HFF-Myc (cell line): ENCODE results near the gene EED.
"Not testable (repeated sequence)": the region's sequence is repeated elsewhere in the genome, so short reads cannot be mapped to it uniquely, and the experiment has no call there.

Source experiments
- DNase-seq: peaks from one replicate; pipeline ENCODE4 v3.0.0-alpha.2; 2011; ENCODE audit warnings: low read depth; ENCODE audit errors: extremely low read depth
- H3K4me3 ChIP-seq: replicated peaks from 2 replicates; pipeline ENCODE4 v1.5.1; 2011; ENCODE audit warnings: low read depth, mild to moderate bottlenecking, control low read depth, low read length
- TF ChIP-seq, protein P1 (sequence below): IDR thresholded peaks from 2 replicates; pipeline ENCODE4 v1.5.1; 2012; ENCODE audit warnings: mild to moderate bottlenecking, low read depth, low read length, control low read depth; ENCODE audit errors: missing control alignments

EED gene

DNA sequence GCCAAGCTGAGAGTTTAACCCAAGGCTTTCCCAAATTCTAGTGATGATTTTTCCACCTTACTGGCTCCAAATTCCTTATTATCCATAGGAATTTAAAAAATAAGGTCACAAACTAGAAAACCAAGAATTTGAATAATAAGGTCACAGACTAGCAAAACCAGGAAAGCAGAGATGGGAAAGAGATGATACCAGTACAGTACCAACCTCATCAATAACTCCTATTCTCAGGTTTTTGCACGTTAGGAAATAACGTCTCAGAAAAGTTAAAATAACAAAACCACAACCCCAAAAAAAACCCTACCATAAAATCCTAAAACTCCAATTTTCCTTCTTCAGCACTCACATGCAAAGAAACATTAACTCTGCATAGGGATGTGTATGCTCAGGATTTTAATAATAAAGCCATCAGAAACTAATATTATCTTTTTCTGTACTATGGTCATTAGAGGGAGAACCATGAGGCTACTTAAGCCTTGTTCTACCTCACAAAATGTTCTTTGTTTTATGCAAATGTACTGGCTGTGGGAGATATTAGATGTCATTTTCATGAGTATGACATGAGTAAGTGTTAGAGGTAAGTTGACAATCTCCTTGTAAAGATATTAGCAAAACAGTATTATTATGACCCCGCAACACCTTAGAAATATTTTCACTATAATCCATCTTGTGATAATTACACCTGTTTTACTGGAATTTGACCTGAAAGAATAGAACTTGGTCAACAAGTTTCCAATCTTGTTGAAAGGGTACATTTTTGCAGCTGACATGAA lies 16.1 kb upstream of the EED start:
- H3K4me3 ChIP-seq: no peak overlapping the region
- DNase-seq: no peak
- TF ChIP-seq, protein P1, sequence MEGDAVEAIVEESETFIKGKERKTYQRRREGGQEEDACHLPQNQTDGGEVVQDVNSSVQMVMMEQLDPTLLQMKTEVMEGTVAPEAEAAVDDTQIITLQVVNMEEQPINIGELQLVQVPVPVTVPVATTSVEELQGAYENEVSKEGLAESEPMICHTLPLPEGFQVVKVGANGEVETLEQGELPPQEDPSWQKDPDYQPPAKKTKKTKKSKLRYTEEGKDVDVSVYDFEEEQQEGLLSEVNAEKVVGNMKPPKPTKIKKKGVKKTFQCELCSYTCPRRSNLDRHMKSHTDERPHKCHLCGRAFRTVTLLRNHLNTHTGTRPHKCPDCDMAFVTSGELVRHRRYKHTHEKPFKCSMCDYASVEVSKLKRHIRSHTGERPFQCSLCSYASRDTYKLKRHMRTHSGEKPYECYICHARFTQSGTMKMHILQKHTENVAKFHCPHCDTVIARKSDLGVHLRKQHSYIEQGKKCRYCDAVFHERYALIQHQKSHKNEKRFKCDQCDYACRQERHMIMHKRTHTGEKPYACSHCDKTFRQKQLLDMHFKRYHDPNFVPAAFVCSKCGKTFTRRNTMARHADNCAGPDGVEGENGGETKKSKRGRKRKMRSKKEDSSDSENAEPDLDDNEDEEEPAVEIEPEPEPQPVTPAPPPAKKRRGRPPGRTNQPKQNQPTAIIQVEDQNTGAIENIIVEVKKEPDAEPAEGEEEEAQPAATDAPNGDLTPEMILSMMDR: no peak

DNA sequence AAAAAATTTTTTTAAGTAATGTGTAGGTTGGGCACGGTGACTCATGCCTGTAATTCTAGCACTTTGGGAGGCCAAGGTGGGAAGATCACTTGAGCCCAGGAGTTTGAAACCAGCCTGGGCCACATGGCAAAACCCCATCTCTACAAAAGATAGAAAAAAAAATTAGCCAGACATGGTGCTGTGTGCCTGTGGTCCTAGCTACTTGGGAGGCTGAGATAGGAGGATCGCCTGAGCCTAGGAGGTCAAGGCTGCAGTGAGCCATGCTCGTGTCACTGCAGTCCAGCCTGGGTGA lies 15.6 kb upstream of the EED start:
- DNase-seq, H3K4me3 ChIP-seq: not testable (repeated sequence)

DNA sequence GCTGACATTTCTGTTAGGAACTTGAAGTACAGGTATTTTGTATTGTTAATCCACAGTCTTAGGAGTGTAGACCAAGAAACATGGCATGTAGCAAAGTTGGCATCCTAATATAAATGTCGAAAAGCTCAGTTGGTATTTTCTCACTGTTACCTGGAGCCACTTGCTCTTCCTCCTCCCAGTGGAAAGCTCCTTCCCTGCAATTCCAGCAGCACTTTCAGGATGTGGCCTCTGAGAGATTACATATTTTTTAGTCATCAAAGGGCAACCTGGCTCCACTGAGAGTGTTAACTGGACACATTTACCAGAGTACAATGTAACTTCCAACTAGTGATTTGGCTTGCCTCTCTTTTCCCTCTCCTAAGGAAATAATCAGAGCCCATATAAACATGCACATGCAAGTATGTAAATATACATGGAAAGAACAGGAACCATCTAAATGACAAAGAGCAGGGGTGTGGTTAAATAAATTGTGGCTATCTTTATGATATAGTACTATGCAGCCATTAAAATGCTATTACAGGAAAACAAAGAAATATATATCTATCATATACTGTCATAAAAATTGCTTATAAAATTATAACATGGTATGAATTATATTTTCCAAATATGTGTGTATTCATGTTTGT lies 14.3 kb upstream of the EED start:
- TF ChIP-seq, protein P1: no peak
- no peak overlapping the region for H3K4me3 ChIP-seq
- DNase-seq: no peak

DNA sequence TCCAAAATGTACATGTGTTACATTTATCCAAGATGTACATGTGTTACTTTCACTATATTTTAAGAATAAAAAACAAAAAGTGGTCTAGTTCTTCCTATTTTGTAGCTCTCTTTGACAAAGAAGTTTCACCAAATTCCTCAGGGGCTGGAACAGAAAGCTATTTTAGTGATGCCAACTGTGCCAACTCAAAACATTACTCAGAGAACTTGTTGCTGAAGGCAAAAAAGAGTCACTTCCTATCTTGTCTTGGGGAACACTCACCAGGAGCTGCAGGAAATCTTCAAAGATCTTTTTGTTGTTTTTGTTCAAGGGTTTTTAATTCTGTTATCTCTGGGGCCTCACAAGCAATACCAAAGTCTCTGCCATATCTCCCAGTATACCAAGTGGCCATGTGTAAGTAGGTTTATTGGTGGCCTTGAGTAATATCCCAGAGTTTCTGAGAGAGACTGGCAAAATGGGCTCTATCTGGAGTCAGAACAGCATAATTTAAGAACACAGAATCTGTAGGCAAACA lies 13.6 kb upstream of the EED start:
- no peak overlapping the region for H3K4me3 ChIP-seq
- DNase-seq: no peak
- TF ChIP-seq, protein P1: no peak

DNA sequence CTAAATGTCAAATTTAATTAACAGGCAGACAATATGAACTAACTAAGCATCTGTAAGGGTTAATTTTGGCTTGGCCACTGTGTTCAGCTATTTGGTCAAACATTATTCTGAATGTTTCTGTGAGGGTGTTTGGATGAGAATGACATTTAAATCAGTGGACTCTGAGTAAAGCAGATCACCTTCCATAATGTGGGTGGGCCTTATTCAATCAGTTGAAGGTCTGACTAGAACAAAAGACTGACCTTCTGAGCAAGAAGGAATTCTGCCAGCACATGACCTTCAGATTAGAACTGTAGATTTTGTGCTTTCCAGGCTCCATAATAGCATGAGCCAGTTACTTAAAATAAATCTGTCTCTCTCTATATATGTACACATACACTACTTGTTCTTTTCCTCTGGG lies 12.0 kb upstream of the EED start:
- no peak for DNase-seq
- no peak overlapping the region for H3K4me3 ChIP-seq
- TF ChIP-seq, protein P1: no peak

DNA sequence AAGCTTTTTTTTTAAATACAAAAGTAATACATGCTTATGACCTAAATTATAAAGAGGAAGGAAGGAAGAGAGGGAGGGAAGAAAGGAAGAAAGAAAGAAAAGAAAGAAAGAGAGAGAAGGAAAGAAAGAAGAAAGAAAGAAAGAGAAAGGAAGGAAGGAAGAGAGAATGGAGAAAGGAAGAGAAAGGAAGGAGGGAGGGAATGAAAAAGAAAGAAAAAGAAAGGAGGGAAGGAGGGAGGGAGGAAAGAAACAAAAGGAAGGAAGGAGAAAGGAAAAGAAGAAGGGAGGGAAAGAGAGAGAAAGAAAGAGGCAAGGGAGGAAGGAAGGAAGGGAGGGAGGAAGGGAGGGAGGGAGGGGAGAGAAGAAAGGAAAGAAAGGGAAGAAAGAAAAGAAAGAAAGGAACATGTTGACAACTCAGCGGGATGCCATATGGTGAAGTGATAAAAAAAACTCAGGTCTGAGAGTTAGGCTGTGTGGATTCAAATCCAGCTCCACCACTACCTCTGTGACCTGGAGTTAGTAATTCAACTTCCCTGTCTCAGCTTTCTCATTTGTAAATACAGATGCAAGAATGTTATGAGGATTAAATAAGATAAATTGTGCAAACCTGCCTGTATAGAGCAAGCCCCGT lies 9.6 kb upstream of the EED start:
- no peak overlapping the region for H3K4me3 ChIP-seq
- TF ChIP-seq, protein P1: no peak
- no peak for DNase-seq

DNA sequence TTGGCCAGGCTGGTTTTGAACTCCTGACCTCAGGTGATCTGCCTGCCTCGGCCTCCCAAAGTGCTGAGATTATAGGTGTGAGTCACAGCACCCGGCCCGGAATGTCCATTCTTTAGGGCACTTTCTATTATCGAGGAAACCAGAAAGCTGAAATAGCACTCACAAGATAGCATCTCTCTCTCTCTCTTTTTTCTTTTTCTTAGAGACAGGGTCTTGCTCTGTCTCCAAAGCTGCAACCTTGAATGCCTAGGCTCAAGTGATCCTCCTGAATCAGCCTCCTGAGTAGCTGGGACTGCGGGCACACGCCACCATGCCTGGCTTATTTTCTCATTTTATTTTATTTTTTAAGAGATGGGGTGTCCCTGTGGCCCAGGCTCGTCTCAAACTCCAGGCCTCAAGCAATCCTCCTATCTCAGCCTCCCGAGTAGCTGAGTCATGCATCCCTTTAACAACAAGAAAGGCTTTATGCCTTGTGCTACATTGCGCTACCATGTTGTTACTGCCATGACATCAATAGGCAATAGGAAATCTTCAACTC lies 7.2 kb upstream of the EED start:
- H3K4me3 ChIP-seq: no peak overlapping the region
- TF ChIP-seq, protein P1: no peak
- DNase-seq: no peak
